PC-9 (cell line): Measurements from ENCODE around the gene DPP9. TPM values are rescaled to one million over a fixed set of nuclear protein-coding genes. Genes with fewer than 3 reads are reported as not detected.

Source experiments
- BruUV-seq: library from RNA; stranded (reverse); fragments of 400-500 nt; replicated peaks from 2 replicates; lab custom pipeline; 2021; lab: Mats Ljungman, UMichigan
- CTCF ChIA-PET: fragments of 300-600 bp; sonication (Branson Sonifier 250); formaldehyde crosslinking; loops from one replicate; lab custom pipeline; 2022; ENCODE audit warnings: antibody characterized with exemption; lab: Charles Lee
- POLR2A ChIA-PET: fragments of 300-600 bp; sonication (Branson Sonifier 250); formaldehyde crosslinking; loops from one replicate; lab custom pipeline; 2022; ENCODE audit warnings: antibody characterized with exemption; ENCODE audit not compliant: unreplicated experiment; lab: Charles Lee
- DNase-seq, 2 experiments: peaks; one replicate each; pipeline versions ENCODE4 v3.0.0 to v3.0.0-alpha.2; 2015 to 2022; ENCODE audit warnings: mixed read lengths in 1 of 2
- H2AFZ ChIP-seq: fragments of 200-600 bp; sonication (generic); 2 replicates; pipeline ENCODE4 v1.8.1; 2017; ENCODE audit warnings: antibody characterized with exemption
- H3F3A ChIP-seq: fragments of 200-600 bp; sonication (generic); 2 replicates; pipeline ENCODE4 v1.8.1; 2017; ENCODE audit warnings: antibody characterized with exemption, mild to moderate bottlenecking, low read depth; ENCODE audit not compliant: insufficient read depth
- H3K27ac ChIP-seq: fragments of 200-600 bp; sonication (generic); 2 replicates; pipeline ENCODE4 v1.6.1; 2016; ENCODE audit warnings: mixed run types
- H3K27me3 ChIP-seq: fragments of 200-600 bp; sonication (generic); 2 replicates; pipeline ENCODE4 v1.6.1; 2016; ENCODE audit warnings: low read depth, mixed run types; ENCODE audit not compliant: insufficient read depth
- H3K36me3 ChIP-seq: fragments of 200-600 bp; sonication (generic); 2 replicates; pipeline ENCODE4 v1.6.1; 2016; ENCODE audit warnings: low read depth, mixed run types
- H3K4me1 ChIP-seq: fragments of 200-600 bp; sonication (generic); replicated peaks from 2 replicates; pipeline ENCODE4 v1.6.1; 2016; ENCODE audit warnings: mixed run types; ENCODE audit not compliant: insufficient read depth
- H3K4me2 ChIP-seq: fragments of 200-600 bp; sonication (generic); 2 replicates; pipeline ENCODE4 v1.6.1; 2017; ENCODE audit warnings: mixed run types
- H3K4me3 ChIP-seq: fragments of 200-600 bp; sonication (generic); 2 replicates; pipeline ENCODE4 v1.6.1; 2016; ENCODE audit warnings: mixed run types
- H3K79me2 ChIP-seq: fragments of 200-600 bp; sonication (generic); 2 replicates; pipeline ENCODE4 v1.6.1; 2017; ENCODE audit warnings: low read depth, mixed run types
- H3K9me2 ChIP-seq: fragments of 200-600 bp; sonication (generic); 2 replicates; pipeline ENCODE4 v1.8.1; 2017; ENCODE audit warnings: mild to moderate bottlenecking; ENCODE audit not compliant: insufficient read depth
- H3K9me3 ChIP-seq: fragments of 200-600 bp; sonication (generic); 2 replicates; pipeline ENCODE4 v1.8.1; 2016; ENCODE audit warnings: low read depth; ENCODE audit not compliant: insufficient read depth
- H4K20me1 ChIP-seq: fragments of 200-600 bp; sonication (generic); 2 replicates; pipeline ENCODE4 v1.8.1; 2017; ENCODE audit not compliant: insufficient read depth
- EZH2 ChIP-seq: fragments of 200-600 bp; sonication (generic); IDR thresholded peaks from 2 replicates; pipeline ENCODE4 v1.8.0; 2017; ENCODE audit warnings: antibody characterized with exemption, low read depth
- intact Hi-C: fragments of 100-400 bp; cut with micrococcal nuclease; formaldehyde crosslinking; loops from one replicate; pipeline ENCODE4 v1.10.0; 2022; ENCODE audit not compliant: unreplicated experiment
- total RNA-seq: library from RNA; stranded (reverse); gene quantifications from 2 replicates; pipeline ENCODE4 v1.2.3, GENCODE V29; 2021
- TF ChIP-seq, protein P1 (sequence below): fragments of 200-600 bp; sonication (generic); conservative IDR thresholded peaks from 2 replicates; pipeline ENCODE4 v1.6.1; 2017; ENCODE audit warnings: mixed run types, antibody characterized with exemption, mild to moderate bottlenecking, moderate library complexity

Gene DPP9
- total RNA-seq, 1 experiment from 2014 or later, result 85.3 TPM

DNA sequence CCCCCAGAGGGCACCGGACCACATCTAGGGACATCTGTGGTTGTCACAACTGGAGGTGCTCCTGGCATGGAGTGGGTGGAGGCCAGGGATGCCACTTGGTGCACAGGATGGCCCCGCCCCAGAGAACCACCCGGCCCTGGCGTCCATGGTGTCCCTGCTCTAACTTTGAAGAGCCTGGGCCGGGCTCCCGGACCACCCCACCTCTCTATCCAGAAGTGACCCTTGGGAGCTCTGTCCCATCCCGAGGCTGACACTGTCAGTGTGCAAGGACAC is 30.6 kb downstream of the DPP9 start:
- Histone ChIP-seq H3K36me3 (no peaks in the 10 kb centered on the region), H3K4me1 (no peaks in the 10 kb centered on the region), H3F3A (no peaks in the 10 kb centered on the region), H3K79me2 (no peaks in the 10 kb centered on the region), H3K27me3 (no peaks in the 10 kb centered on the region), H3K27ac (no peak overlapping the region), H3K9me3 (no peaks in the 10 kb centered on the region), H3K9me2 (no peaks in the 10 kb centered on the region), H3K4me2 (no peak overlapping the region), H2AFZ (no peak overlapping the region), H4K20me1 (no peaks in the 10 kb centered on the region), H3K4me3 (no peak overlapping the region)
- BruUV-seq, result no TSS peak
- ChIA-PET CTCF (no interaction called here), POLR2A (no interaction called here)
- intact Hi-C loops, result no loop called here
- DNase-seq, result no peak
- TF ChIP-seq, protein P1, sequence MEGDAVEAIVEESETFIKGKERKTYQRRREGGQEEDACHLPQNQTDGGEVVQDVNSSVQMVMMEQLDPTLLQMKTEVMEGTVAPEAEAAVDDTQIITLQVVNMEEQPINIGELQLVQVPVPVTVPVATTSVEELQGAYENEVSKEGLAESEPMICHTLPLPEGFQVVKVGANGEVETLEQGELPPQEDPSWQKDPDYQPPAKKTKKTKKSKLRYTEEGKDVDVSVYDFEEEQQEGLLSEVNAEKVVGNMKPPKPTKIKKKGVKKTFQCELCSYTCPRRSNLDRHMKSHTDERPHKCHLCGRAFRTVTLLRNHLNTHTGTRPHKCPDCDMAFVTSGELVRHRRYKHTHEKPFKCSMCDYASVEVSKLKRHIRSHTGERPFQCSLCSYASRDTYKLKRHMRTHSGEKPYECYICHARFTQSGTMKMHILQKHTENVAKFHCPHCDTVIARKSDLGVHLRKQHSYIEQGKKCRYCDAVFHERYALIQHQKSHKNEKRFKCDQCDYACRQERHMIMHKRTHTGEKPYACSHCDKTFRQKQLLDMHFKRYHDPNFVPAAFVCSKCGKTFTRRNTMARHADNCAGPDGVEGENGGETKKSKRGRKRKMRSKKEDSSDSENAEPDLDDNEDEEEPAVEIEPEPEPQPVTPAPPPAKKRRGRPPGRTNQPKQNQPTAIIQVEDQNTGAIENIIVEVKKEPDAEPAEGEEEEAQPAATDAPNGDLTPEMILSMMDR, result no peak
- no peak for TF ChIP-seq EZH2

DNA sequence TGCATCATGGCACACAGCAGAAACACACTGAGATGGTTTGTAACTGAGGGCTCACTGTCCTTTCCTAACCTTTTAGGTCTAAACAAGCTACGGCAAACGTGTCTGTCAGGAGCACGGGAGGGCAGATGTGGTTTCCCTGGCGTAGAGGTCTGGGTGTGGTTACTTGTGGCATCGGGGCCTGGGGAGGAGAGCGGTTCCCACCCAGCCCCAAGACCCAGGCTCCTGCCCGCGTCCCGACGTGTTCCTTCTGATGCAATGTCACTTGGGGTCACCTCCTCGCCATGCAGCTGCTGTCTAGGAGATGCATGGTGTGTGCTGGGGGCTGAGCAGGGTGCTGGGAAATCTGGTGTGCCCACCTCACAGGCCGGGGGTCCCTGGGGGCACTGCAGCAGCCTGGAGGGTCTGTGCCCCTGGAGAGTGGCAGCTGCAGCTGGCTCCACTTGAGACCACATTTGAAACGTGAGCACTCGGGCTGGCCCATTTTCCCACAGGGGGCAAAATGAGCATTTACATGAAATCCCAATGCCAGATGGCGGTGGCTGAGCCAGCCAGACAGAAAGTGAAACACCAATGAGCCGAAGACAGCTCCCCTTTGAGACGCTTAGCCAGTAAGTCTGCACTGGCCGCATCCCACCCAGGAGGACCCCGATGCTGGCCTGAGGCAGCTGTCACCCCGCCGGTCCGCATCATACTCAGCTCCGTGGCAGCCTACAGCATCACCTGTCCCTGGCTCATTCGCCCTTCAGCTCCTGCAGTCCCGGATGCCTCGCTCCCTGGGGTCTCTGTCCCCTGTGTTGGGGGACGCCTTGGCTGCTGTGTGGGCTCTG is 31.2 kb downstream of the DPP9 start:
- Histone ChIP-seq H3K9me2 (no peaks in the 10 kb centered on the region), H4K20me1 (no peaks in the 10 kb centered on the region), H3K27ac (no peak overlapping the region), H3K9me3 (no peaks in the 10 kb centered on the region), H2AFZ (no peak overlapping the region), H3K4me1 (no peaks in the 10 kb centered on the region), H3K27me3 (no peaks in the 10 kb centered on the region), H3K4me2 (no peak overlapping the region), H3K36me3 (no peaks in the 10 kb centered on the region), H3K79me2 (no peaks in the 10 kb centered on the region), H3K4me3 (no peak overlapping the region), H3F3A (no peaks in the 10 kb centered on the region)
- no peak for TF ChIP-seq EZH2
- TF ChIP-seq, protein P1, result no peak
- DNase-seq, result no peak
- ChIA-PET POLR2A (no interaction called here), CTCF (no interaction called here)
- intact Hi-C loops, result no loop called here
- BruUV-seq, result no TSS peak

DNA sequence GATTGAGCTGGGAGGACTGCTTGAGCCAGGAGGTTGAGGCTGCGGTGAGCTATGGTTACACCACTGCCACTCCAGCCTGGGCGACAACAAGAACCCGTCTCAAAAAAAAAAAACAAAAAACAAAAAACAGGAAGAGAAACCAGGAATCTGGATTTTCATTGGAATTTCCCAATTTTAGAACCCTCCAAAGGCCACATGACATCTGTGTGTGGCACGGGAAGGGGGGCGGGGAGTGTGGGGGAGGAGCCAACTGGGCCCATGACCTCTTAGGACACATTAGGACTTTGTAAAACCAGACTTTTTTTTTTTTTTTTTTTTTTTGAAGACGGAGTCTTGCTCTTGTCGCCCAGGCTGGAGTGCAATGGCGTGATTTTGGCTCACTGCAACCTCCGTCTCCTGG is 32.3 kb downstream of the DPP9 start:
- BruUV-seq, result no TSS peak
- H4K20me1 ChIP-seq, result no peaks in the 10 kb centered on the region
- no peak overlapping the region for H3K4me3 ChIP-seq
- ChIA-PET CTCF (no interaction called here), POLR2A (no interaction called here)
- H2AFZ ChIP-seq, result no peak overlapping the region
- DNase-seq, result no peak
- H3K27ac ChIP-seq, result no peak overlapping the region
- H3K27me3 ChIP-seq, result no peaks in the 10 kb centered on the region
- no peaks in the 10 kb centered on the region for H3K79me2 ChIP-seq
- H3F3A ChIP-seq, result no peaks in the 10 kb centered on the region
- H3K36me3 ChIP-seq, result no peaks in the 10 kb centered on the region
- intact Hi-C loops, result no loop called here
- no peak for TF ChIP-seq EZH2
- TF ChIP-seq, protein P1, result no peak
- no peaks in the 10 kb centered on the region for H3K9me3 ChIP-seq
- H3K4me2 ChIP-seq, result no peak overlapping the region
- no peaks in the 10 kb centered on the region for H3K4me1 ChIP-seq
- no peaks in the 10 kb centered on the region for H3K9me2 ChIP-seq
